OCI-LY7 (cell line): ENCODE results near the gene EMD.
"Not testable (repeated sequence)": the region's sequence is repeated elsewhere in the genome, so short reads cannot be mapped to it uniquely, and the experiment has no call there.

Experiments
- EZH2phosphoT487 ChIP-seq: fragments of 200-600 bp; sonication (generic); IDR thresholded peaks from 2 replicates; pipeline ENCODE4 v1.6.1; 2018; ENCODE audit warnings: low read depth, borderline replicate concordance, mild to moderate bottlenecking, mixed run types, antibody characterized with exemption, low read length, moderate library complexity, mixed read lengths
- TF ChIP-seq, protein P1 (sequence below): fragments of 200-600 bp; sonication (generic); conservative IDR thresholded peaks from 2 replicates; pipeline ENCODE4 v1.5.1; 2014; ENCODE audit warnings: mild to moderate bottlenecking, antibody characterized with exemption, low read length, moderate library complexity, mixed read lengths

DNA sequence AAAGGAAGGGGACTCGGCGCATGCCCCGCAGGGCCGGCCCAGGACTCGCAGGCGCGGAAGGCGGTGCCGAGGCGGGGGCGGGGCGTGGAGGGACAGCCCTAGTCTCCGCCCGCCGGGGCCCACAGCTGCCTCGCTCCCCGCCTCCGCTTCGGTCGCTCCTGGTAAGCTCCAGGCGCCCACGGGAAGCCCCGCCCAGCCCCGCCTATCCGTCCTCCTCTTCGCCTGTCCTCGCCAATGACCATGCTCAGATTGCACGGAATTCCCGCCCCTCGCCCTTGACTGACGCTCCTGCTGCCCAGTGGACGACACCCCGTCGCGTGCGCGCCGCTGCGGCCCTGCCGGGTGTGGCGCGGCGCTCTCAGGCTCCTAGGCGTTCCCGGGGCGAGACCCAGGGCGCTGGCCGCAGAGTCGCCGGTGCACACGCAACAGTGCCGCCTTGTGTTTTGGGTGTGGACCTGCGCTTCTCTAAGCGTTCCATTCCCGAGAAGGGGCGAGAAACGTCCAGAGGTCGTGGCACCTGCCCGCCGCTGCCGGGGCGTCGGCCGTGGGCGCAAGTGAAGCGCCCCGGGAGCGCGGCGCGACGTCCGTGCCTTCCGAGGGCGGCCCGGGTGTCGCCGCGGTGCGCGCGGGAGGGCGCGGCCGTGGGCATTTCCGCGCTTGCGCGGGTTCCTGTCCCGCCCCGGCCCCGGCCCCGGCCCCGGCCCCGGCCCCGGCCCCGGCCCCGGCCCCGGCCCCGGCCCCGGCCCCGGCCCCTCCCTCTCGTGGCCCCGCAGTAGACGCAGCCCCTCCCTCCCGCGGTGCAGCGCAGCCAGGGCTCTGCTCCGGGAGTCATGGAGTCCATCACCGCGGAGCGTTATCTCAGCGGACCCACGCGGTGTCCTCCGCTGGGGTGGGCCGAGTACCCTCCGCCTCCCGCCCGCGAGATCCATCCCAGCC lies 11.0 kb downstream of the EMD start:
- TF ChIP-seq, protein P1, sequence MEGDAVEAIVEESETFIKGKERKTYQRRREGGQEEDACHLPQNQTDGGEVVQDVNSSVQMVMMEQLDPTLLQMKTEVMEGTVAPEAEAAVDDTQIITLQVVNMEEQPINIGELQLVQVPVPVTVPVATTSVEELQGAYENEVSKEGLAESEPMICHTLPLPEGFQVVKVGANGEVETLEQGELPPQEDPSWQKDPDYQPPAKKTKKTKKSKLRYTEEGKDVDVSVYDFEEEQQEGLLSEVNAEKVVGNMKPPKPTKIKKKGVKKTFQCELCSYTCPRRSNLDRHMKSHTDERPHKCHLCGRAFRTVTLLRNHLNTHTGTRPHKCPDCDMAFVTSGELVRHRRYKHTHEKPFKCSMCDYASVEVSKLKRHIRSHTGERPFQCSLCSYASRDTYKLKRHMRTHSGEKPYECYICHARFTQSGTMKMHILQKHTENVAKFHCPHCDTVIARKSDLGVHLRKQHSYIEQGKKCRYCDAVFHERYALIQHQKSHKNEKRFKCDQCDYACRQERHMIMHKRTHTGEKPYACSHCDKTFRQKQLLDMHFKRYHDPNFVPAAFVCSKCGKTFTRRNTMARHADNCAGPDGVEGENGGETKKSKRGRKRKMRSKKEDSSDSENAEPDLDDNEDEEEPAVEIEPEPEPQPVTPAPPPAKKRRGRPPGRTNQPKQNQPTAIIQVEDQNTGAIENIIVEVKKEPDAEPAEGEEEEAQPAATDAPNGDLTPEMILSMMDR: not testable (repeated sequence)
- TF ChIP-seq EZH2phosphoT487: not testable (repeated sequence)
